Bladder microvascular endothelial cell (primary cell): ENCODE data around the gene PCDHGA9. TPM values are rescaled to one million over a fixed set of nuclear protein-coding genes. Genes with fewer than 3 reads are reported as not detected.

Experiments
- total RNA-seq: library from RNA; depleted of rRNA; stranded (reverse); fragments of >200 nt; gene quantifications from 2 replicates; pipeline ENCODE4 v1.2.3, GENCODE V29; 2014

Gene PCDHGA9
- total RNA-seq: 0.97 and 4.5 TPM in 2 replicates

DNA sequence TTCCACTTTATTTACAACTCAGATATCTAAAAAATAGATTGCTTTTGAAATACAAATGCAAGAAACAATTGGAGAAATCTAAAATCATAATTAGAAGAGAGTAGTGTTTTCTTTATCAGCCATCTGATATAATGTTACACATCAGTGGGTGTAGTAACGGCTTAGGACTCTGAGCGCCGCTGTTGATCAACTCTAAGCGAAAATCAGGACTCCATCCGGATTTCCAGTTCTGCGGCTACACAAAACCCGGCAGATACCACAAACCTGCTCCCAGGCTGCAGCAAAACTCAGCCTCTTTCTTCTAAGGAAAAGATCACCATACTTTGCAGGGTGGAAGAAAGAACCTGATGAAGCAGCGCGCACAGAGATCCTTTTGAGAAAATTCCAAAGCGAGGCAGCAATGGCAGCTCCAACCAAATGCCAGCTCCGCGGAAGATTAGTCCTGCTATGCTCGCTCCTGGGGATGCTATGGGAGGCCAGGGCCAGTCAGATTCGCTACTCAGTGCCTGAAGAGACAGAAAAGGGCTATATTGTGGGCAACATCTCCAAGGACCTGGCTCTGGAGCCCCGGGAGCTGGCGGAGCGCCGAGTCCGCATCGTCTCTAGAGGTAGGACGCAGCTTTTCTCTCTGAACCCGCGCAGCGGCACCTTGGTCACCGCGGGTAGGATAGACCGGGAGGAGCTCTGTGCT is at the start of gene PCDHGA9:
TSS of gene PCDHGA9 (plus strand) at position 226 of the 691 bp plus-strand sequence. CDS start at position 401, 175 bp downstream.

GRCh38 chr5:141354900-141355469 is 47.6 kb upstream of the PCDHGA9 start, which contains the start of gene PCDHGA4:
TSS of gene PCDHGA4 (plus strand) at chr5:141355021. CDS start at chr5:141355108, 87 bp downstream.

DNA sequence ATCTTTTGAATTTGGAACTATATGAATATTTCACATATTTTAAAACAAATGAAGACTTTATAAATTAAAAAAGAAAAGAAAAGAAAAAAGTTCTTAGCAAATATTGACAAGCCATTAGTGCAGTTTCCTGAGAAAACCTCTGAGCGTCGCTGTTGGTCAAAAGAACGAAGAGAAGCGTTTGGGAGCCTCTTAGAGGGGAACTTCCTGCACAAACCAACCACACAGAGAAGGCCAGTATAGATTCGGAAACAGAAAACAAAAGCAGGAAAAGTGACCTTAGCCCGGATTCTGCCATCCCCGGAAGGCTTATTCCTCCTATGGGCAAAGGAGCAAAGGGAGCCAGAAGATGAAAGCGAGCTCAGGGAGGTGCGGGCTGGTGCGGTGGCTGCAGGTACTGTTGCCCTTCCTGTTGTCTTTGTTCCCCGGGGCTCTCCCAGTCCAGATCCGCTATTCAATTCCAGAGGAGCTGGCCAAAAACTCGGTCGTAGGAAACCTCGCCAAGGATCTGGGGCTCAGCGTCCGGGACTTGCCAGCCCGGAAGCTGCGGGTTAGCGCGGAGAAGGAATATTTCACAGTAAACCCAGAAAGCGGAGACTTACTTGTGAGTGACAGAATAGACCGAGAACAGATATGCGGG is 42.7 kb upstream of the PCDHGA9 start, which contains the start of gene PCDHGB2:
TSS of gene PCDHGB2 (plus strand) at position 205 of the 637 bp plus-strand sequence. CDS start at position 347, 142 bp downstream.

DNA sequence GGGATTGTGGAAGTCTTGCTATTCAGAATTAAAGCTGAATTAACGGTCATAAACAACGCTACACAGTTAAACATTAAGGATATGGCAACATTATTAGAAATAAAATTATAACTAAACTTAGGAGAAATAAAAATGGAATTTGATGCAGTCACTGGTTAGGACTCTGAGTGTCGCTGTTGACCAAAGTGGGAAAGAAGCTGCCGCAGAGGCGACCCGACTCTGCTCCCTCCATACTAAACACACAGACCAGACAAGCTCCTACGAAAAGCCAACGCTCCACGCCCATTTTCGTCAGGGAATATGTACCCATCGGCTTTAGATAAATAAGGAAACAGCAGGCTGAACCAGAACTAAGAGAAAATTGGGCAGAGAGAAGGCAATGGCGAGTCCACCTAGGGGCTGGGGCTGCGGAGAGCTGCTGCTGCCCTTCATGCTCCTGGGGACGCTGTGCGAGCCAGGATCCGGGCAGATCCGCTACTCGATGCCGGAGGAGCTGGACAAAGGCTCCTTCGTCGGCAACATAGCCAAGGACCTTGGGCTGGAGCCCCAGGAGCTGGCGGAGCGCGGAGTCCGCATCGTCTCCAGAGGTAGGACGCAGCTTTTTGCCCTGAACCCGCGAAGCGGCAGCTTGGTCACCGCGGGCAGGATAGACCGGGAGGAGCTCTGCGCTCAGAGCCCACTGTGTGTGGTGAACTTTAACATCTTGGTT is 38.5 kb upstream of the PCDHGA9 start, which contains the start of gene PCDHGA5:
TSS of gene PCDHGA5 (plus strand) at position 211 of the 709 bp plus-strand sequence. CDS start at position 380, 169 bp downstream.

GRCh38 chr5:141369994-141370848 is 32.4 kb upstream of the PCDHGA9 start, which contains the start of gene PCDHGB3:
TSS of gene PCDHGB3 (plus strand) at chr5:141370242. CDS start at chr5:141370395, 153 bp downstream.

DNA sequence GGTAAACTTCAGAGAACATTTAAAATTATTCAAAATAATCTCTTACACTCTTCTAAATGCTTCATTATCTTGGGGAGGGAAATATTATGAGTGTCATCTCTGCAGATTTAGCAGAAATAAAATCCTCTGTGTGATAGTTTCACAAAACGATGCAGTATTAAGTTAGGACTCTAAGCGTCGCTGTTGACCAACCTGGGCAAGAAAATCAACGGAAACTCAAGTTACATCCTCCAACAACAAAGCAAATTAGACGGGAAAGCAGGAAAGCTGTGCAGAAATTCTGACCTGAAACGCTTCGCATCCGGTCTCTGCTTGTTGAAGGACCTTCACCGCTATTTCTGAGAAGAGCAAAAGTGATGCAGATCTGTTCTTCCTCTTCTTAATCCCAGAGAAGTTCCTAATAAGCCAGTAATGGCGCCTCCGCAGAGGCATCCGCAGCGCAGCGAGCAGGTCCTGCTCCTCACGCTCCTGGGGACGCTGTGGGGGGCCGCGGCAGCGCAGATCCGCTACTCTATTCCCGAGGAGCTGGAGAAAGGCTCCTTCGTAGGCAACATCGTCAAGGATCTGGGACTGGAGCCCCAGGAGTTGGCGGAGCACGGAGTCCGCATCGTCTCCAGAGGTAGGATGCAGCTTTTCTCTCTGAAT is 28.8 kb upstream of the PCDHGA9 start, which contains the start of gene PCDHGA6:
TSS of gene PCDHGA6 (plus strand) at position 219 of the 645 bp plus-strand sequence. CDS start at position 412, 193 bp downstream.

GRCh38 chr5:141382469-141383294 is 19.9 kb upstream of the PCDHGA9 start, which contains the start of gene PCDHGA7:
TSS of gene PCDHGA7 (plus strand) at chr5:141382742. CDS start at chr5:141382900, 158 bp downstream.

GRCh38 chr5:141387557-141388311 is 14.8 kb upstream of the PCDHGA9 start, which contains the start of gene PCDHGB4:
TSS of gene PCDHGB4 (plus strand) at chr5:141387698. CDS start at chr5:141387885, 187 bp downstream.

DNA sequence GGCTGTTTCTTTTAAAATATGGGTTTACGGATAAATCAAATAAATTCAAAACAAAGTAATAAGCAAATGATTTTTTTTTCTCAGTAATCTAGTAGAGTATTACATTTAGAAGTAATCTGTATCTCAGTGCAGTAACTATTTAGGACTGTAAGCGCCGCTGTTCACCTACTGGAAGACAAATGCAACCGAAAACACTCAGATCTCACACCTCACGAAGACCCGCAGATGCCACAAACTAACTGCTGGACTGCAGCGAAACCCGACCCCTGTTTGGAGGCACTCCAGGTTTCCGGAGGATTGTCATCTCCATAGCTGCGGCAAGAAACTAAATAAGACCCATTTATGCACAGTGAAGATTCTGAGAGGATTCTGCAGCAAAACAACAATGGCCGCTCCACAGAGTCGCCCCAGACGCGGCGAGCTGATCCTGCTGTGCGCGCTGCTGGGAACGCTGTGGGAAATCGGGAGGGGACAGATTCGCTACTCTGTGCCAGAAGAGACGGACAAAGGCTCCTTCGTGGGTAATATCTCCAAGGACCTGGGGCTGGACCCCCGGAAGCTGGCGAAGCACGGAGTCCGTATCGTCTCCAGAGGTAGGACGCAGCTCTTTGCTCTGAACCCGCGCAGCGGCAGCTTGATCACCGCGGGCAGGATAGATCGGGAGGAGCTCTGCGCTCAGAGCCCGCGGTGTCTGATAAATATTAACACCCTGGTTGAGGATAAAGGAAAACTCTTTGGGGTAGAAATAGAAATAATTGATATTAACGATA is 10.0 kb upstream of the PCDHGA9 start, which contains the start of gene PCDHGA8:
TSS of gene PCDHGA8 (plus strand) at position 205 of the 770 bp plus-strand sequence. CDS start at position 386, 181 bp downstream.

GRCh38 chr5:141397756-141398551 is 4.6 kb upstream of the PCDHGA9 start, which contains the start of gene PCDHGB5:
TSS of gene PCDHGB5 (plus strand) at chr5:141397947. CDS start at chr5:141398128, 181 bp downstream.

DNA sequence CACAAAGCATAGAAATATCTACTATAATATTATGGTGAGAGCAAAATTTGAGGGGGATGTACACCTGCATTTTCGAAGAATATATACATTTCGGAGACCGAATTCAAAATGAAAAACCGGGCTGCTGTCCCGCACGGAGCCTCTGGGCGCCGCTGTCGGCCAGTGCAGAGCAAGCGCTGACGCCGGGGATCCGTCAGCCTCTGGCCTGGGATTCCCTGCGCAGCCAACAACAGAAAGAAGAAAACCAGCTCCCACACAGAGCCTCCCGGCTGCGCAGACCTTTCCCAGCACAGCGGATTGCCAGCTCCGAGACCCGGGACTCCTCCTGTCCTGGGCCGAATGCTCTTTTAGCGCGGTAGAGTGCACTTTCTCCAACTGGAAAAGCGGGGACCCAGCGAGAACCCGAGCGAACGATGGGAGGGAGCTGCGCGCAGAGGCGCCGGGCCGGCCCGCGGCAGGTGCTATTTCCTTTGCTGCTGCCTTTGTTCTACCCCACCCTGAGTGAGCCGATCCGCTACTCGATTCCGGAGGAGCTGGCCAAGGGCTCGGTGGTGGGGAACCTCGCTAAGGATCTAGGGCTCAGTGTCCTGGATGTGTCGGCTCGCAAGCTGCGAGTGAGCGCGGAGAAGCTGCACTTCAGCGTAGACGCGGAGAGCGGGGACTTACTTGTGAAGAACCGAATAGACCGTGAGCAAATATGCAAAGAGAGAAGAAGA is 5.4 kb downstream of the PCDHGA9 start, which contains the start of gene PCDHGB6:
TSS of gene PCDHGB6 (plus strand) at position 232 of the 716 bp plus-strand sequence. CDS start at position 414, 182 bp downstream.

DNA sequence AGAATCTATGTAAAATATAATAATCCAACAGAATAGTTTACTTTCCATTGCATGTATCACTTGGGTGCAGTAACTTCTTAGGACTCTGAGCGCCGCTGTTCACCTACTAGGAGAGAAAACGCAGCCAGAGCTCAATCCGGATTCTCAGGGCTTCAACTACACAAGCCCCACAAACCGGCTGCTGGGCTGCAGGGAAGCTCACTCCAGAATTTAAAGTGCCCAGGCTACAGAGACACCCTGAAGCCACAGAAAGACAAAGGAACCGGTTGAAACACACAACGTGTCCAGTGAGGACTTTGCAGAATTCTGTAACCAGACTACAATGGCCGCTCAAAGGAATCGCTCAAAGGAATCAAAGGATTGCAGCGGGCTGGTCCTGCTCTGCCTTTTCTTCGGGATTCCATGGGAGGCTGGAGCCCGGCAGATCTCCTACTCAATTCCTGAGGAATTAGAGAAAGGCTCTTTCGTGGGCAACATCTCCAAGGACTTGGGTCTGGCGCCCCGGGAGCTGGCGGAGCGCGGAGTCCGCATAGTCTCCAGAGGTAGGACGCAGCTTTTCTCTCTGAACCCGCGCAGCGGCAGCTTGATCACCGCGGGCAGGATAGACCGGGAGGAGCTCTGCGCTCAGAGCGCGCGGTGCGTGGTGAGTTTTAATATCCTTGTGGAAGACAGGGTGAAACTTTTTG is 10.4 kb downstream of the PCDHGA9 start, which contains the start of gene PCDHGA10:
TSS of gene PCDHGA10 (plus strand) at position 134 of the 686 bp plus-strand sequence. CDS start at position 323, 189 bp downstream.

GRCh38 chr5:141417494-141418172 is 15.1 kb downstream of the PCDHGA9 start, which contains the start of gene PCDHGB7:
TSS of gene PCDHGB7 (plus strand) at chr5:141417677. CDS start at chr5:141417860, 183 bp downstream.

DNA sequence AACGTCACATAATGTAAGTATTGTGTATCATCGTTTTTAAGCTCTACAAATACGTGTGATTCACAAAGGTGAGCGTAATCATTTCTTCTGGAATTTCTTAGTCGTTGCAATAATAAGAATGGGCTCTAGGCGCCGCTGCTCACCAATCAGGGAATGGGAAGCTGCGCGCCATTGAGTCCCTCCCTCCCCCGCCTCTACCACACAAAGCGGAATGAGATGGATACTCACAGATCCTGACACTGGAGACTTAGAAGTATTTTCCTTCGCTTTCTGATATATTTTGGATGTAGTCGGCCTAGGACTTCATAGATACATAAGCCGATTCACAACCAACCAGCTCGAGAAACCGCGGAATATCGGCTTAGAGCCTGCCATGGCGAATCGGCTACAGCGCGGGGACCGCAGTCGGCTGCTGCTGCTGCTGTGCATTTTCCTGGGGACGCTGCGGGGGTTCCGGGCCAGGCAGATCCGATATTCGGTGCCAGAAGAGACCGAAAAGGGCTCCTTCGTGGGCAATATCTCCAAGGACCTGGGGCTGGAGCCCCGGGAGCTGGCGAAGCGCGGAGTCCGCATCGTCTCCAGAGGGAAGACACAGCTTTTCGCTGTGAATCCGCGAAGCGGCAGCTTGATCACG is 18.4 kb downstream of the PCDHGA9 start, which contains the start of gene PCDHGA11:
TSS of gene PCDHGA11 (plus strand) at position 197 of the 634 bp plus-strand sequence. CDS start at position 374, 177 bp downstream.

